ENCODE measurements around the gene ITPR1.

Gene ITPR1

DNA sequence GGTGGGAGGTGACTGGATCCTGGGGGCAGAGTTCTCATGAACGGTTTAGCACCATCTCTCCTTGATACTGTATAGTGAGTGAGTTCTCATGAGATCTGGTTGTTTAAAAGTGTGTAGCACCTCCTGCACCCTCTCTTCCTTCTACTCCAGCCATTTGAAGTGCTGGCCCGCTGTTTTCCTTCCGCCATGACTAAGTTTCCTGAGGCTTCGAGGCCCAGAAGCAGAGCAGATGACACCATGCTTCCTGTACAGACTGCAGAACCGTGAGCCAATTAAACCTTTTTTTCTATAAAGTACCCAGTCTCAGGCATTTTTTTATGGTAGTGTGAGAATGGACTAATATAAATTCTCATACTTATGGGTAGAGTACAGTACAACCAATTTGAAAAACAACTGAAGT lies 362.5 kb downstream of the ITPR1 start:
- ATAC-seq: no peak
- no peak for DNase-seq

DNA sequence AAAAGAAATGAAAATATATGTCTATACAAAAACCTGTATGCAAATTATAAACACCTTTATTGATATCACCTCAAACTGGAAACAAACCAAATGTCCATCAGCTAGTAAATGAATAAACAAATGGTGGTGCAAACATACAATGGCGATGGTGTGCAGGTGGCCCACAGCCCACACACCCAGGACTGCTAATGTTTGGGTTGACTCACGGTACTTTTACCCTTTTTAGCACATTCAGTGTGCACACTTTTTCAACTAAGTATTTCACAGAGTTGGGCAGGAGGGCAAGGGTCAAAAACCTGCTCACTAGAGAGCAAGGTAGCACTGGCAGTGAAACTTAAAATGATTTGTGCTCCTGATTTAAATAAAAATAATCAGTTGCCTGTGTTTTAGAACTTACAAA lies 363.0 kb downstream of the ITPR1 start:
- ATAC-seq (no peak), DNase-seq (no peak)

GRCh38 chr3:4856564-4856963 lies 363.4 kb downstream of the ITPR1 start:
- DNase-seq (no peak), ATAC-seq (no peak)

DNA sequence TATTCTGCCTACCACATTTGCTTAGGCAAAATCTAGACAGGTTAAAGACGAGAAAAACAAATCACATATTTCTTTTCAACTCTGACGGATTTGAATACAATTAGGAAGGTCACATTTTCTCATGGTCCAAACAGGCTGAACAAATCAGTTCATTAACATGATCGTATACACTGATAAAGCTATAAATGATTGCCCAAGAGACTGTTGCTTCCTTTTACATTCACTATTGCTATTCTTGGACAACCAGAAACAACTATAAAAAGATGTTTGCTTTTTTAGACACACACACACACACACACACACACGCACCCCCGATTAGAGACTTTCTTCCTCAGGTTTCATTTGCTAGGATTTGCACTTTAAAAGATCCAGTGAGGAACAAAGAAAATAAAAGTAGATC lies 363.8 kb downstream of the ITPR1 start:
- ATAC-seq: no peak
- DNase-seq: no peak

GRCh38 chr3:4859788-4860187 lies 366.6 kb downstream of the ITPR1 start:
- no peak for ATAC-seq
- DNase-seq: no peak

- DNase-seq (no peak), ATAC-seq (no peak)
Observed at GRCh38 chr3:4862973-4863372, 369.8 kb downstream of the ITPR1 start.

GRCh38 chr3:4864503-4864902 lies 371.4 kb downstream of the ITPR1 start:
- ATAC-seq: no peak
- no peak for DNase-seq

DNA sequence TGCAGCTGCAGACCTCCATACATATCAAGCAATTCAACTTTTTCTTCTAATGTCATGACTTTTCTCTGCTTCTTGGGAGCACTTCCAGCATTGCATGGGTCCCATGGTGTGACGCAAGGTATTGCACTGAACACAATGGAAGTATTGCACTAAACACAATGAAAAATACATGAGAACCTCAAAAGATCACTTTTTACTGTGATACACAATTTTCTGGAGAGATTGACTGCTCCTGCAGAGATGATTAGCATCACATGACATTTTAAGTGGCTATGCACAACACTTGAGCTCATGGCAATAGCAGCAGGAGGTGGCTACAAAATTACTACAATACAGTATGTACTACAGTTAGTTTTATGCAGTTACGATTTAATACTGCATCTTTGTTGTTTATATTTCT lies 372.6 kb downstream of the ITPR1 start:
- no peak for DNase-seq
- no peak for ATAC-seq

DNA sequence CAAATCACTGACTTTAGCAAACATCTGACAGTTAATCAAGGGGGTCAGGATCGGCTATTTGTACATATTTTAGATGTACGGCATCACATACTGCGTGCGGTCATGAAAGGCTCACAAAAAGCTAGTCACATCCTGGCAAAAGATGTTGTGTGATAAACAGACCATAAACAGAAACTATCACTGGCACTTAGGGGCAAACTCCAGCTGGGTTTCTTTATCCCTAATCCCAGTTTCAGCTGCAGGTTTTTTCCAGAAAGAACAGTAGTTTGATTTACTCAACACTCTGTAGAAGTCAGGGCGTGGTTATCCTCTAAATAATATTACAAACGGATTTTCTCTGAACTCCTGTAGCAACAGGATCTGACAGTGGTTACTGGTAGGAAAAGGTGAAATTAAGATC lies 373.7 kb downstream of the ITPR1 start:
- DNase-seq (no peak), ATAC-seq (no peak)

GRCh38 chr3:4877173-4877787 lies 384.1 kb downstream of the ITPR1 start:
- ATAC-seq (no peak), DNase-seq (no peak)

DNA sequence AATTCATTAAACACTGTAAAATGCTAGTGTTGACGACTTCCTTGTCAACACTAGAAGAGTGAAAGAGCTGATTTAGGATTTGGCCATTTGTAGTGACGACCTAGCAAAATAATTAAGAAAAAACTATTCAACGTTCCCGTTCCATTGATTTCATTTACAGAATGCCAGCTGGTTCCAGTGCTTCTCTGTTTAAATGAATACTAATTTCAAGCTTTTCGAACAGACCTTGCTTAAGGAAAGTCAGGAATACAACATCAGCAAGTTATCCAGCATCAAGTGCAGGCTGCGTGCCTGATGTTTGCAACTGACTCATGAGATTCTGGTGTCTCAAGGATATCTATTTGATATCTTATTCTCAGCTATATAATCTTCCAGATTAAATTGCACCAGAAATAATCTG lies 387.7 kb downstream of the ITPR1 start:
- ATAC-seq (no peak), DNase-seq (no peak)

DNA sequence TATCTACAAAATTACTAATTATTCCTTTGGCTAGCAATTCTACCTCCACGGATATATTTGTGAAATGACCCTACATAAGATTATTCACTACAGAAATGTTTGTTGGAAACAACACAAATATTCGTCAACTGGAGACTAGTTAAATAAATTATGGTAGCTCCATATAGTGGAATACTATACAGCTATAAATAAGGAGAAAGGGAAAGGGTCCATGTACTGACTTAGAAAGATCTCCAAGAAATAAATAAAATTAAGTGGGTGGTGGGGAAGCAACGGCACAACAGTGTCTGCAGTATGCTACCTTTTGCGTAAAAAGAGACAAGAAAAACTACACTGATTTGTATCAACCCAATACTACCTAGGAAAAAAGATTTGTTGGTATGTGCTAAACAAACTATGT lies 389.4 kb downstream of the ITPR1 start:
- DNase-seq: no peak
- no peak for ATAC-seq

- ATAC-seq (no peak), DNase-seq (no peak)
Observed at GRCh38 chr3:4883011-4883410, 389.9 kb downstream of the ITPR1 start.

DNA sequence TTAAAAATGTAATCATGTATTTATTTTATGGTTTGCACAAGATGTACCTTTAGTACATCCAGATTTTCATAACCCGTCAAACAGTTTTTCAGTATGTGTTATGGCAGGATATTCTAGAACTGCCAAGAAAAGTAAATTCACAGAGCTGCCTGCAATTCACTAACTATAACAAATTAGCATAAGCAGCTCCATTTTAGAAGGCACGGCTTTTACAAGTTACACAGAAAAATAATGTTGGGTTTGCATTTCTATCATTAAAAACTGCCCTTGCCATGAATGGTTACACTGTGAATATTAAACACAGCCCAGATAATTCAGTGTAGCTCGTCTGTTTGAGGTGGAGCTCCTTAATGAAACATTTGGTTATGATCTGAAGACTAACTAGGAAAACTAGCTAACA lies 391.7 kb downstream of the ITPR1 start:
- ATAC-seq (no peak), DNase-seq (no peak)

DNA sequence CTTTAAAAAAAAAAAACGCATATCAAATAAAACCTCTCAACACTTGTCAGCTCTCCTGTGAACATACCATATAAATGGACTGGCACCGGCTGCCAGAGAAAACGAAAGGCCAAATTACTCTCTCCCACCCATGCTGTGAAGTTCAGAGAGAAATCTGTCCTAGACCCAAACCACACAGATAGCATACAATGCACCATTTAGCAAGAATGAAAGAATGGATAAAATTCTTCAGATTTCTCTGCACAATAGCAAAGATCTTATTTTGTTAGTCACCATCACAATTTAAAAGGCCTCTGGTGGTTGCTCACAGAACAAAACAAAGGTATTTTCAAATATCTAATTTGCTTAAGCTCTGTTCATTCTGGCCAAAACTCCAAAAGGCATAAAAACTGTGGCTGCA lies 392.2 kb downstream of the ITPR1 start:
- no peak for DNase-seq
- ATAC-seq: no peak

DNA sequence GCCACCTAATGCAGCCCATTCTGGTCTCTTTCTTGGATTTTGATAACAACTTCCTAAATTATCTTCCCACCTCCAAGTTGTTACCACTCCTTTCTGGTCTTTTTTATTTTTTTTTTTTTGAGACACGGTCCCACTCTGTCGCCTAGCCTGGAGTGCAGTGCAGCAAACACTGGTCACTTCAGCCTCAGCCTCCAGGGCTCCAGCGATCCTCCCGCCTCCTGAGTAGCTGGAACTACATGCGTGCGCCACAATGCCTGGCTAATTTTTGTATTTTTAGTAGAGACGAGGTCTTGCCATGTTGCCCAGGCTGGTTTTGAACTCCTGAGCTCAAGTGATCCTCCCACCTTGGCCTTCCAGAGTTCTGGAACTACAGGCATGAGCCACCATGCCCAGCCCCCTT lies 393.3 kb downstream of the ITPR1 start:
- DNase-seq (no peak), ATAC-seq (no peak)

DNA sequence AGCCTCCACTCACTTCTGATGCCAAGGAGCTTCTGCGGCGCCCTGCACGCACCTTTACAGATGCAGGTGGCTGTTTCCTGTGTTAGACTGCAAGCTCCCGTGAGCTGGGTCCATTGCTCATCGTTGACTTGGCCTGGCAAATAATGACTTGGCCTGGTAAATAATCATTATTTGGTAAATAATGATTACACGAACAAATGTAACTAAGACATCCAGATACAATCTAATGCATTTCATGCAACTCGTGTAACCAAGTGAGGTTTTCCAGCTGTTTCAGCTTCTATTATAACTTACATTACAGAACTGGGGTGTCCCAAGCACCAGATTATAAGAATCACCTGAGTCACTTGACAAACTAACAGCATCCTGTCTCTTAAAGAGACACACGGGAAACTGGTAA lies 394.0 kb downstream of the ITPR1 start:
- ATAC-seq: no peak
- no peak for DNase-seq

DNA sequence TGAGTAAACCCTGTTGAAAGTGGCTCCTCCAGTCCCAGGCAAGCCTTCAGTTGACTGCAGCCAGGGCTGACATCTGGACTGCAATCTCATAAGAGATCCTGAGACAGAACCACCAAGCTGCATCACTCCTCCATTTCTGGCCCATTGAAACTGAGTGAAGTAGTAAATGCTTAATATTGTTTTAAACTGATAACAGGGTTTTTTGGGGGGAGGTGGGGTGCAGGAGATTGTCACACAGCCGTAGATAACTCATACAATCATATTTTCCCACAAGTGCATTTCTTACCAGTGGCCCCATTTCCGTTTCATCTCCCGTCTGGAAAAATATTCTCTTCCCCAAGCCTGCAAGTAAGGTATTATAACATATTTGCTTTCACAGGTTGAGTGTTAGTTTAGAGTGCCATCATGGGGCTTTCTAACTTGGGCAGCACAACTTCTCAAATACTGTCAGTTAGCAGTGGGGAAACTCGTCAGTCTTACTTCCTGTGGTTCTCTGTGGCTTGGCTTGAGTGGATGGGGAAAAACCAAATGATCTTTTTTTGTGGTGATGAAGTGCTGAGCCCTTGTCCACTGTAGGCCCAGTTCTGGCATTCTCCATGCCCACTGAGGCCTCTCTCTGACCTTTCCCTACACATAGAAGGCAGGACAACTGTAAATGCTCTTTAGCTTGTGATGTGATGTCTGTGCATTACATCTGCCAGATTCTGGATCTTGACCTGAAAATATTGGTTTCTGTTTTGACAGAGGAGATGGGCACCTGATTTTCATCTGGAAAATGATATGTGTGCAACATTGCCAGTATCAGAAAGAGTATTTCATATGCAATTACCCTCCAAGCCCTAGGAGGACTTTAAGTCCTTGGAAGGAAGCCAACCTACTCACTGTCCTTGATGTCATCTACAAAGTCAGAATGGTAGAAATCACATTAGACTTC lies 396.0 kb downstream of the ITPR1 start:
- ATAC-seq (peak; percentile 89), DNase-seq (peak; percentile 38)

DNA sequence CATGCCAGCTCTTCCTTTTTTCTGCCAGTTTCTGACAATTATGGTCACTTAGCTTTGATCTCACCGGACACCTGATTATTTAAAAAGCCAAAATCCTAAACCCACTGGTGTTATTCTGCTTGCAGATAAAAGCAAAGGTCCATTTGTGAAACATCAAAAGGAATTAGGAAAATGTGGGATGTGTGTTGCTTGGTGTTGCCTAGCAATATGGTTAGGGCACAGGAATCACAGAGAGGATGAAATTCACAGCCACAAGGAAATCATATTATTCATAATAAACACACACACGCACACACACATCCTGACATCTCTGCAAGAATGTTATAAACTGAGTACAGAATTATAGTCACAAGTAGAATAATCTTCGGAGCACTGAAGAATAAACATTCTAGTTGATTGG lies 396.7 kb downstream of the ITPR1 start:
- DNase-seq: no peak

GRCh38 chr3:4894891-4895530 lies 401.9 kb downstream of the ITPR1 start:
- no peak for ATAC-seq
- DNase-seq: no peak

More for the DNA sequence above, 396.7 kb downstream of the ITPR1 start:
- ATAC-seq: no peak

- no peak for ATAC-seq
- no peak for DNase-seq
Observed at GRCh38 chr3:4895838-4896237, 402.7 kb downstream of the ITPR1 start.
